HL-60 (cell line): ENCODE results near the gene PCDHA12.

Experiments used
- POLR2AphosphoS5 ChIP-seq: IDR thresholded peaks from 2 replicates; pipeline ENCODE4 v1.6.1; 2012; ENCODE audit warnings: low read depth
- TF ChIP-seq, protein P1 (sequence below): IDR thresholded peaks from one replicate; pipeline ENCODE4 v1.5.1; 2011; ENCODE audit warnings: low read length, control low read depth, inconsistent platforms; ENCODE audit not compliant: insufficient read depth
- TF ChIP-seq, protein P2 (sequence below): IDR thresholded peaks from 2 replicates; pipeline ENCODE4 v1.6.1; 2012; ENCODE audit warnings: low read depth; ENCODE audit not compliant: insufficient replicate concordance

DNA sequence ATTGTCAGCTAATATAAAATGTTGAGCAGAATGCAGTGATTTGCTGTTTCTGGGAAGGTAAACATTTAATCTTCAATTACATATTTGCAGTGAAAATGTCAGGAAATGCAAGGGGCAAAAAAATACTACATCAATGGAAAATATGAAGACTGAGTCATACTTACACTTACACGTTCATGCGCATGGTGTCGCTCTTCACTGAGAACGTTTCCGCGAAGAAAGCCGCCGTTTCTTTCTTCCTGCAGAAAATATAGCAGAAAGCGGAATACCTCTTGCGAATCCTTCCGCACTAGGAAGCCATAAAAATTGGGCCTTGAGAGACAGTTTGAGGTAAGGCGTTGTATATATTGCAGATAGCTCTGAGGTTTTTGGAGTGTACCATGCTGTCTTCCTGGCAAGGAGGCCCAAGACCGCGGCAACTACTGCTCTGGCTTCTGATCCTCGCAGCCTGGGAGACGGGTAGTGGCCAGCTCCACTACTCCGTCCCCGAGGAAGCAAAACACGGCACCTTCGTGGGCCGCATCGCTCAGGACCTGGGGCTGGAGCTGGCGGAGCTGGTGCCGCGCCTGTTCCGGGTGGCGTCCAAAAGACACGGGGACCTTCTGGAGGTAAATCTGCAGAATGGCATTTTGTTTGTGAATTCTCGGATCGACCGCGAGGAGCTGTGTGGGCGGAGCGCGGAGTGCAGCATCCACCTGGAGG, 6.9 kb downstream of the PCDHA12 start, which contains the start of gene PCDHA13:
- no peak for TF ChIP-seq POLR2AphosphoS5
- TF ChIP-seq, protein P1, sequence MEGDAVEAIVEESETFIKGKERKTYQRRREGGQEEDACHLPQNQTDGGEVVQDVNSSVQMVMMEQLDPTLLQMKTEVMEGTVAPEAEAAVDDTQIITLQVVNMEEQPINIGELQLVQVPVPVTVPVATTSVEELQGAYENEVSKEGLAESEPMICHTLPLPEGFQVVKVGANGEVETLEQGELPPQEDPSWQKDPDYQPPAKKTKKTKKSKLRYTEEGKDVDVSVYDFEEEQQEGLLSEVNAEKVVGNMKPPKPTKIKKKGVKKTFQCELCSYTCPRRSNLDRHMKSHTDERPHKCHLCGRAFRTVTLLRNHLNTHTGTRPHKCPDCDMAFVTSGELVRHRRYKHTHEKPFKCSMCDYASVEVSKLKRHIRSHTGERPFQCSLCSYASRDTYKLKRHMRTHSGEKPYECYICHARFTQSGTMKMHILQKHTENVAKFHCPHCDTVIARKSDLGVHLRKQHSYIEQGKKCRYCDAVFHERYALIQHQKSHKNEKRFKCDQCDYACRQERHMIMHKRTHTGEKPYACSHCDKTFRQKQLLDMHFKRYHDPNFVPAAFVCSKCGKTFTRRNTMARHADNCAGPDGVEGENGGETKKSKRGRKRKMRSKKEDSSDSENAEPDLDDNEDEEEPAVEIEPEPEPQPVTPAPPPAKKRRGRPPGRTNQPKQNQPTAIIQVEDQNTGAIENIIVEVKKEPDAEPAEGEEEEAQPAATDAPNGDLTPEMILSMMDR = no peak
- TF ChIP-seq, protein P2, sequence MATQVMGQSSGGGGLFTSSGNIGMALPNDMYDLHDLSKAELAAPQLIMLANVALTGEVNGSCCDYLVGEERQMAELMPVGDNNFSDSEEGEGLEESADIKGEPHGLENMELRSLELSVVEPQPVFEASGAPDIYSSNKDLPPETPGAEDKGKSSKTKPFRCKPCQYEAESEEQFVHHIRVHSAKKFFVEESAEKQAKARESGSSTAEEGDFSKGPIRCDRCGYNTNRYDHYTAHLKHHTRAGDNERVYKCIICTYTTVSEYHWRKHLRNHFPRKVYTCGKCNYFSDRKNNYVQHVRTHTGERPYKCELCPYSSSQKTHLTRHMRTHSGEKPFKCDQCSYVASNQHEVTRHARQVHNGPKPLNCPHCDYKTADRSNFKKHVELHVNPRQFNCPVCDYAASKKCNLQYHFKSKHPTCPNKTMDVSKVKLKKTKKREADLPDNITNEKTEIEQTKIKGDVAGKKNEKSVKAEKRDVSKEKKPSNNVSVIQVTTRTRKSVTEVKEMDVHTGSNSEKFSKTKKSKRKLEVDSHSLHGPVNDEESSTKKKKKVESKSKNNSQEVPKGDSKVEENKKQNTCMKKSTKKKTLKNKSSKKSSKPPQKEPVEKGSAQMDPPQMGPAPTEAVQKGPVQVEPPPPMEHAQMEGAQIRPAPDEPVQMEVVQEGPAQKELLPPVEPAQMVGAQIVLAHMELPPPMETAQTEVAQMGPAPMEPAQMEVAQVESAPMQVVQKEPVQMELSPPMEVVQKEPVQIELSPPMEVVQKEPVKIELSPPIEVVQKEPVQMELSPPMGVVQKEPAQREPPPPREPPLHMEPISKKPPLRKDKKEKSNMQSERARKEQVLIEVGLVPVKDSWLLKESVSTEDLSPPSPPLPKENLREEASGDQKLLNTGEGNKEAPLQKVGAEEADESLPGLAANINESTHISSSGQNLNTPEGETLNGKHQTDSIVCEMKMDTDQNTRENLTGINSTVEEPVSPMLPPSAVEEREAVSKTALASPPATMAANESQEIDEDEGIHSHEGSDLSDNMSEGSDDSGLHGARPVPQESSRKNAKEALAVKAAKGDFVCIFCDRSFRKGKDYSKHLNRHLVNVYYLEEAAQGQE = no peak
